Body of pancreas (tissue), 4 donors: ENCODE measurements around the gene RBM4B.

Source experiments
- POLR2A ChIP-seq, 3 donors: fragments of 450-650 bp; IDR thresholded peaks; one replicate each; pipeline ENCODE4 v1.6.1; 2016; ENCODE audit warnings: antibody characterized with exemption in 3 of 3, mild to moderate bottlenecking in 2 of 3
- TF ChIP-seq, protein P1 (sequence below), 7 experiments: fragments of 450-650 bp in 4 of 7; fragments of 200-600 bp in 3 of 7; sonication (generic) in 3 of 7; IDR thresholded peaks; one replicate each; pipeline ENCODE4 v1.5.1; 2016 to 2019; ENCODE audit warnings: antibody characterized with exemption in 7 of 7

DNA sequence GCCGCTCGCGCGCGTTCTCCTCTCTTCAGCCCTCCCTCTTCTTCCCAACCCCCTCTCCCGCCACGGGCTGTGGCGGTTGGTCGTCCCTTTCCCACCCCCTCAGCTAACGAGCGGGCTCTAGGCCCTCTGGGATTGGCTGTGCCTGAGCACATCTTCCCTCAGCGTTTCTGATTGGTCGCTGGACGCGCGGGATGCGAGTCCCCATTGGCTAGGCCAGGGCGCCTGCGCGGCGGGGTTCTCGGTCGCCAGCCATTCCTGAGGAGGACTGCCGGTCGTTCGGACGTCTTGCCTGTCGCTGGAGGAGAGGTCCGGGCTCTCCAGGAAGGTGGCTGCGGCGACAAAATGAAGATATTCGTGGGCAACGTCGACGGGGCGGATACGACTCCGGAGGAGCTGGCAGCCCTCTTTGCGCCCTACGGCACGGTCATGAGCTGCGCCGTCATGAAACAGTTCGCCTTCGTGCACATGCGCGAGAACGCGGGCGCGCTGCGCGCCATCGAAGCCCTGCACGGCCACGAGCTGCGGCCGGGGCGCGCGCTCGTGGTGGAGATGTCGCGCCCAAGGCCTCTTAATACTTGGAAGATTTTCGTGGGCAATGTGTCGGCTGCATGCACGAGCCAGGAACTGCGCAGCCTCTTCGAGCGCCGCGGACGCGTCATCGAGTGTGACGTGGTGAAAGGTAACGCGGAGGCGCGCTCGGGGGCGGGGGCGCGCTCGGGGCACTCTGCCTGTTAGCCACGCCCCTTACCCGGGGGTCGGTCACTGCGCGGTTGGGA, 61.1 kb downstream of the RBM4B start, which contains the start of gene RBM14:
- TF ChIP-seq, protein P1, sequence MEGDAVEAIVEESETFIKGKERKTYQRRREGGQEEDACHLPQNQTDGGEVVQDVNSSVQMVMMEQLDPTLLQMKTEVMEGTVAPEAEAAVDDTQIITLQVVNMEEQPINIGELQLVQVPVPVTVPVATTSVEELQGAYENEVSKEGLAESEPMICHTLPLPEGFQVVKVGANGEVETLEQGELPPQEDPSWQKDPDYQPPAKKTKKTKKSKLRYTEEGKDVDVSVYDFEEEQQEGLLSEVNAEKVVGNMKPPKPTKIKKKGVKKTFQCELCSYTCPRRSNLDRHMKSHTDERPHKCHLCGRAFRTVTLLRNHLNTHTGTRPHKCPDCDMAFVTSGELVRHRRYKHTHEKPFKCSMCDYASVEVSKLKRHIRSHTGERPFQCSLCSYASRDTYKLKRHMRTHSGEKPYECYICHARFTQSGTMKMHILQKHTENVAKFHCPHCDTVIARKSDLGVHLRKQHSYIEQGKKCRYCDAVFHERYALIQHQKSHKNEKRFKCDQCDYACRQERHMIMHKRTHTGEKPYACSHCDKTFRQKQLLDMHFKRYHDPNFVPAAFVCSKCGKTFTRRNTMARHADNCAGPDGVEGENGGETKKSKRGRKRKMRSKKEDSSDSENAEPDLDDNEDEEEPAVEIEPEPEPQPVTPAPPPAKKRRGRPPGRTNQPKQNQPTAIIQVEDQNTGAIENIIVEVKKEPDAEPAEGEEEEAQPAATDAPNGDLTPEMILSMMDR (IDR thresholded peaks at IDR 0.05) = peak in 1 of 7 experiments; percentile 3
- peak; percentile 98 to 99 (median 99) for TF ChIP-seq POLR2A (IDR thresholded peaks at IDR 0.05)
